CD4-positive, alpha-beta T cell treated with Interleukin-17A for 1 hour (primary cell): ENCODE measurements around the gene FBN3.

Experiments
- DNase-seq: peaks from one replicate; pipeline ENCODE4 v3.0.0-alpha.2; 2020

Gene FBN3

GRCh38 chr19:8087876-8088275 is 61.5 kb downstream of the FBN3 start:
- DNase-seq, result no peak

GRCh38 chr19:8086849-8087248 is 62.5 kb downstream of the FBN3 start:
- no peak for DNase-seq

- DNase-seq, result no peak
Measured at GRCh38 chr19:8085598-8086408, 63.6 kb downstream of the FBN3 start.

GRCh38 chr19:8084152-8084551 is 65.2 kb downstream of the FBN3 start:
- DNase-seq, result no peak

- DNase-seq, result no peak
Measured at GRCh38 chr19:8083141-8083540, 66.3 kb downstream of the FBN3 start.

- no peak for DNase-seq
Measured at GRCh38 chr19:8081569-8082550, 67.5 kb downstream of the FBN3 start.

- DNase-seq, result no peak
Measured at GRCh38 chr19:8080832-8081231, 68.6 kb downstream of the FBN3 start.

GRCh38 chr19:8079988-8080387 is 69.4 kb downstream of the FBN3 start:
- no peak for DNase-seq

DNA sequence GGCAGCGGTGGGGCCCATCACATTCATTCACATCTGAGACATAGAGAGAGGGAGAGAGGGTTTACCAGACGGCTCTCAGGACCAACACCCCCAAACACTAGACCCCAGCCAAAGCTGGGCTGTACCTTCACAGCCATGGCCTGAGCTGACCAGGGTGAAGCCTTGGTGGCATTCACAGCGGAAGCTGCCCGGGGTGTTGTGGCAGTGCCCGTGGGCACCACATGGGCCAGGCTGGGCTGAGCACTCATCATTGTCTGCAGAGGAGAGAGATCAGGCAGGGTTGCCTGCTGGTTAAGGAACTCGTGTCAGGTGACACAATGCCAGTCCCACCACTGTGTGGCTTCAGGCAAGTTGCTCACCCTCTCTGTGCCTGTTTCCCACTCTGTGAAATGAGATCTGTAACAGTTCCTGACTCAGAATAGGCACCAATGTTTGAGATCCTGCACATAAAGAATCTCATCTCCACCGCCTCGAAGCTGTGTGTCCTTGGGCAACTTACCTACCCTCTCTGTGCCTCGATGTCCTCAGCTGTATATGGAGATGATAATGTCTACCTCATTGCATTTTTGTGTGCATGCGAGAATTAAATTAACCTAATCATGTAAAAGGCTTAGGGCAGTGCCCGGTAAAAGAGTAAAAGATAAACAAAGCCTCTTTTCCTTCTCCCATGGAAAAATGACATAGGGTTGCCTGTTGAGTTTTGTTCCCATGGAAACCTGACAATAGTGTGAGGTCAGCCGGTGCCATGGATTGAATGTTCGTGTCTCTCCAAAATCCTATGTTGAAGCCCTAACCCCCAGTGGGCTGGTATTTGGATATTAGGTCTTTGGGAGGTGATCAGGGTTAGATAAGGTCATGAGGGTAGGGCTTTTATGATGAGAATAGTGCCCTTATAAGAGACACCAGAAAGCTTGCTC is 74.0 kb downstream of the FBN3 start:
- no peak for DNase-seq

DNA sequence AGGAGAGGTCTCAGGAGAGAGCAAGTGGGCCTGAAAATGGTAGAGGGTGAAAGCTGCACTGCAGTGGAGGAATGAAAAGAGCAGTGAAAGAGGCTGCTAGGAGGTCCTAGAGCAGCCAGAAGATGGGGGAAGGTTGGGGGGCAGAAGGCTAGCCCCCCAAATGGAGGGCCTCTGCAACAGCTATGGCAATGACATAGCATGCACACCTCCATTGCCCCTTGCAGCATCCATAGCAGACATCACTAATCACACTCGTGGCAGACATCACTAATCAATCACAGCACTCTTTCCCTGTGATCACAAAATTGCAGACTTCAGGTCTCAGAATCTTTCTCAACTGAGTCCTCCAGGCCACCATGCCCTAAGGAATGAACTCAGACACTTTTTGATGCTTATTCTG is 74.9 kb downstream of the FBN3 start:
- no peak for DNase-seq

GRCh38 chr19:8071912-8072311 is 77.5 kb downstream of the FBN3 start:
- no peak for DNase-seq

- no peak for DNase-seq
Measured at GRCh38 chr19:8069096-8069973, 80.1 kb downstream of the FBN3 start.

DNA sequence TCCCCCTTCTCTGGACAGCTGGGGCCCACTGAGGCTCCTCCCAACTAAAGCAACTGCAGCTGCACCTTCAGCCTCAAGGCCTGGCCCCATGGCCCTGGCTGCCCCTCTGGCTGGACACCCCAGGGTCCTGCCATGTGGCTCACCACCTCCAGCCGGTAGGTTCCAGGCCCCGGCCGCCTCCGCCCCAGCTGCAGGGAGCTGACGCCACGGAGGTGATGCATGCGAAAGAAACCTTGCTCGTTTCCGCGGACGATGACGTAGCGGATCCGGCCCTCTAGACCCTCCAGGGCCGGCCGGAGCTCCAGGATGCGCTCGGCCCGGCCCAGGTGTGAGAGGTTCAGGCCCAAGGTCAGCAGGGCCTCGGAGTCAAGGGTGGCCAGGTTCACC is 83.5 kb downstream of the FBN3 start:
- DNase-seq, result no peak

- no peak for DNase-seq
Measured at GRCh38 chr19:8064911-8065874, 84.2 kb downstream of the FBN3 start.

GRCh38 chr19:8057545-8058270 is 91.7 kb downstream of the FBN3 start:
- no peak for DNase-seq

- DNase-seq, result no peak
Measured at GRCh38 chr19:8056533-8056932, 92.9 kb downstream of the FBN3 start.

DNA sequence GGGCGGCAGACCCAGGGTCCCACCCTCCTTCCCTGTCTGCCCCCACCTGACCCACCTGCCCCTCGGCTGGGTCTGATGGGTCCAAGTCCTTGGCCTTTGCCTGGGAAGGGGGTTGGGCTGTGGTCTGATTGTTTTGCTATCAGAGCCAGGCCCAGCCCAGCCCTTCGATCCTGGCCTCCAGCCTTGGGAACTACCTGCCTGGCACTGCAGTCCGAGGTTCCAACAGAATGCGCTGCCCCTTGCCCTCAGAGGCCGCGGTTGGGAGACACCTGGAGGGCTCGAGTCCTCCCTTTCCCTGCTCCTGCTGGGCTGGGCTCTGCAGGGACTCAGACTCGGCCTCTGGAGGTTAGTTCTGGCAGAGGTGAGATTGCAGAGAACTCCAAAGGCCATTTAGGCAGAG is 95.2 kb downstream of the FBN3 start:
- DNase-seq, result no peak

DNA sequence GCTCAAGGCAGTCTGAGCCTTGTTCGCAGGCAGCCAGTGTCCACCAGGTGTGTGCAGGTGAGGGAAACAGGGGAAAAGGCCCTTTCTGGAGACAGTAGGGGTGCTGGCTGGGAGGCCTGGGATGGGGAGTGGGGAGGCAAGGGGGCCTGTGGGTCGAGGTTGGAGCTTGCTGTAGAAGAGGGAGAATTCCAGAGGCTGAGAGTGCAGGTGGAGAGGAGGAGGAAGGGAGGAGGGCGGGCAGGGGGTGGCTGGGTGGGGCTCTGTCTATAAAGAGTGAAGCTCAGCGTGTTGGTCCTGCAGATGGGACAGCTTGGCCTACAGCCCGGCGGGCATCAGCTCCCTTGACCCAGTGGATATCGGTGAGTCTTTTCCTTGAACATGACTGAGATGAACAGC is 96.9 kb downstream of the FBN3 start, which contains the start of gene CCL25:
TSS of gene CCL25 (plus strand) at position 297 of the 396 bp plus-strand sequence. CDS start 290 bp downstream, outside the sequence.
- no peak for DNase-seq

GRCh38 chr19:8050274-8051096 is 98.9 kb downstream of the FBN3 start:
- DNase-seq, result peak; percentile 90
